SW480 (cell line): ENCODE results near the gene VPS13A.

Source experiments
- DNase-seq: peaks from one replicate; pipeline ENCODE4 v3.0.0-alpha.2; 2016; ENCODE audit warnings: low spot score

VPS13A gene

DNA sequence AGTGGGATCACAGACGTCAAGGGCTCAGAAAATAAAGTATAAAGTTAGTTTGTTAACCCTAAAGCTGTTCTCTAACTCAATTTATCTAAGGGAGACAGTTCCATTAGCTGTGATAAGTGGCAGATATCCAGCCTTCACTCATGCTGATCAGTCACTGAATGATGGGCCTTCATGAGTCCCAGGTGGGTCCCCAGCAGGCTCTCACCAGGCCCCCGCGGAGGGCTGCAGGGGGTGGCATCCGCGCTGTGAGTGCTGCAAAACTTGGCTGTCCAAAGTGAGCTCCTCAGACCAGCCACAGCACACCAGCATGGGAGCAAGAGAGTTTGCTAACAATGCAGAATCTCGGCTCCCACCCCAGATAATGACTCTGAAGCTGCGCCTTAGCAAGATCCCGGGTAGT is 283.6 kb downstream of the VPS13A start:
- DNase-seq: no peak

DNA sequence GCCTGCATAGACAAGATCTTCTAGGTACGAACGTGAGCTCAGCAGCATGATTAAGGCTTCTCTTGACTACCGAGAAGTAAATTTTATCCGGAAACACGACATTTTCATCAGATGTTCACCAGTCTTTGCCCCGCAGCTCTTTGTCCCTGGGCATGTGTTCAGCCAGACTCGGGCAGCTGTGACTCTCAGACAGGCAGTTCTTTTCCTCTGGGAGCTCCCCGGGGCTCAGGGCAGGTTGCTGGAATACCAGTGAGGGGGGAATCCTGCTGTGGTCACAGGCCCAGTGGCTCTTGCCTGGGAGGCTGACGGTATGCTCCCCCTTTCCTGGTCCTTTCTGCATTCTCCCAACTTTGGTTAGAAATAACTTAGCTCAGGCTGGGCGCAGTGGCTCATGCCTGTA is 284.7 kb downstream of the VPS13A start:
- DNase-seq: no peak

DNA sequence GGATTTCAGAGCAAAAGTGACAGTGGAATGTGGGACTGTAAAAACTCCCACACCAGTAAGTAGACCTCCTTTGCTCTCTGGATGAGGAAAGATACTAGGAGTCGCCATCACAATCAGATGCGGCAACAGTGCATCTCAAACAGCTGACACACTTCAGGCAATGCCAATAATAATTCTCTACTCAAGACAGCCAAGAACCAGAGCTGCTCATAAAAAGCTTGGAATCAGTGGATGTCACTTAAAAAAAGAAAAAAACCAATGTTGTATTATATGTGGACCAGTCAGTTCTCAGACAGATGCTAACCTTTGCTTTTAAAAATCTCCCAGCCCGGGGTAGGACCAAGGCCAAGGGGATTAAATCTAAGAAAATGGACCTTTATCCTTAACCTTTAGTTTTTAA is 285.8 kb downstream of the VPS13A start:
- DNase-seq: no peak

DNA sequence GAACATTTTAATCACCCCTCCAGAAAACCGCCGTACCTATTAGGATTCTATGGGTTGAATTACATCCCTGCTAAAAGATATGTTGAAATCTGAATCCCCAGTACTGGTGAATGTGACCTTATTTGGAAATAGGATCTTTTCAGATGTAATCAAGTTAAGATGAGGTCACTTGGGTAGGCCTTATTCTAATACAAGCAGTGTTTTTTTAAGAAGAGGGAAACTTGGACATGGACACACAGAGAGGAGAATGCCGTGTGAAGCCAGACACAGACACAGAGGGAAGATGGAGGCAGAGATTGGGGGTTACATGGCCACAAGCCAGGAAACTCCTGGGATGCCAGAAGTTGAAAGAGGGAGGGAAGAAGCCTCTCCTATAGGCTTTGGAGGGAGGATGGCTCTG is 287.3 kb downstream of the VPS13A start:
- no peak for DNase-seq

DNA sequence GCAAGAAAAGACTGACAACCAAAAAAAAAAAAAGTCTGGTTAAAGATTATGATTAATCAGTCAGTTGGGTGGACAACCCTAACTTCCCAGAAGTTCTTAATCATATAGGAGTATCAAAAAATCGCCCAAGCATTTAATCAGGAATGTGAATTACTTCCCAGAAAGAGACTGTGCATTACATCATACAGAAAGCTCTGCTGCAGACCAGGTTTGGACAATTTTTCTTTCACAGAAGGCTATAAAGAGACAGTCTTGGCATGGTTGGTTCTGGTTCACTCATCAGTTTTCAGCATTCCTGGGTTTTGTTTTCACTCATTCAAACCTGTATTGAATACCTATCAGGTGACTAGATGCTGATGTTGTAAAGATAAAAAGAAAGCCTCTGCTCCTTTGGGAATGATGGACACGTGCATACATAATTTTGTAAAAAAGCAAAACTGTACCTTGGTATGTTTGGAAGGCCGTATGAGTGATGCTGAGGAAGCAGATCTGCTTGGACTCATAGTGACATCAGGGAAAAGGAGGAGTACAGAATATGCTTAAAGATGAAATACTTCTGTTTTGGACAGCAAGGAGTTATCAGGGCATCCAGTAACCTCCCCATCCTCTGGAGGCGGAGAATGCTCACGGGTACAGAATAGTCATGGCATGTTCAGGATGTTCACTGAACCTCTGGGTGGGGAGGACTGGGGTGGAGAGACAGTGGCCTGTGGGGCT is 292.3 kb downstream of the VPS13A start:
- no peak for DNase-seq
